Measurements from ENCODE around the gene ARFGAP3.

Gene ARFGAP3

DNA sequence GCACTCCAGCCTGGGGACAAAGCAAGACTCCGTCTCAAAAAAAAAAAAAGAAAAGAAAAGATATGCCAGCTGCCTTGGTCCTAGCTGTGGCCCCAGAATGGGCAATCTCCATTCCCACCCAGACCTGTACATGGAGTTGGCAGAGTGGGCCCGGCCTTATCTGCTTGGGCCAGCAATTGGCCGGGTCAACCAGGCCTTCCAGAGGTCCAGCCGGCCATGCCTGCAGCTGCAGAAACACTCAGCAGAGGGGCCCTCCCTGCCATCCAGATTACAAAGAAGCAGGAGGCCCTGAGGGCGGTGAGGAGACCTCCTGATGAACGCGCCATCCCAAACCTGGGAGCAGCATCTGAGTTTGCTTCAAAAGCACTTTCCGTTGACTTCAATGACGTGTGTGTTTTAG, 26.9 kb upstream of the ARFGAP3 start:
- DNase-seq (ENCODE audit: low read depth) = no peak

- DNase-seq (ENCODE audit: low read depth) = no peak
Measured at GRCh38 chr22:42883121-42883520, 26.0 kb upstream of the ARFGAP3 start.

GRCh38 chr22:42881982-42882656, 25.0 kb upstream of the ARFGAP3 start:
- no peak for DNase-seq (ENCODE audit: low read depth)

DNA sequence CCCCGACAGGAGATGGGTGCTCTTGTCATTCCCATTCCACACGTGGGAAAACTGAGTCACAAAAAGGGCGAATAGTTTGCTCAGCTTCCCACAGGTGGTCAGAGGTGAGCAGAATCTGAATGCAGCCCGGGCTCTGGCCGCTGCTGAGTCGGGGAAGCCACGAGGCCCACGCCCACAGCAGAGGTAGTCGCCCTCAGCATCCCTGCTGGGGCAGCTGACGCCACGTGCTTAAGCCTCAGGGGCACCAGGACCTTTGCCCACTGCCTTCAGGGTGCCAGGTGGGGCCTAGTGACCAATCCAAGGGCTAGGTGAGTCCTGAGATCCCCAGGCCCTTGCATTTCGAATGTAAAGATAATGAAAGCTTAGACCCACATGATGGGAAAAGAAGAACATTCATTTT, 24.2 kb upstream of the ARFGAP3 start:
- no peak for DNase-seq (ENCODE audit: low read depth)

DNA sequence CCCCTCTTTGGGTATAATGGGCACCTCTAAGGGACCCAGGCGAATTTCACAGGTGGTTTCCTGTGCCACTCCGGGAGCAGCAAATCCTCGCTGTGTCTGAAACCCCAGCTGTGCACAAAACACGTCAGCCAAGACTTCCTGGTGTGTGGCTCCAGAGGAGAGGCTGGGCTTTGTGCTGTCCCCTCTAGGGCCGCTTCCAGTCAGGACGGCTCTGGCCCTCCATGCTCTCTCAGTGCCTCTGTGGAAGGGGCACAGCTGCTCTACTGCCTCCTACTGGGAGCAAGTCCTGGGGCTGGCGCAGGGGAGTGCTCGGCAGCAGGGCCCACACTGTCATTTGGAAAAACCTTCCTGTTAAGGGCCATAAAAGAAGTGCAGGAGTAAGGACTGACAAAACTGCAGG, 23.7 kb upstream of the ARFGAP3 start:
- no peak for DNase-seq (ENCODE audit: low read depth)

GRCh38 chr22:42879371-42880021, 22.4 kb upstream of the ARFGAP3 start:
- DNase-seq (ENCODE audit: low read depth) = no peak

DNA sequence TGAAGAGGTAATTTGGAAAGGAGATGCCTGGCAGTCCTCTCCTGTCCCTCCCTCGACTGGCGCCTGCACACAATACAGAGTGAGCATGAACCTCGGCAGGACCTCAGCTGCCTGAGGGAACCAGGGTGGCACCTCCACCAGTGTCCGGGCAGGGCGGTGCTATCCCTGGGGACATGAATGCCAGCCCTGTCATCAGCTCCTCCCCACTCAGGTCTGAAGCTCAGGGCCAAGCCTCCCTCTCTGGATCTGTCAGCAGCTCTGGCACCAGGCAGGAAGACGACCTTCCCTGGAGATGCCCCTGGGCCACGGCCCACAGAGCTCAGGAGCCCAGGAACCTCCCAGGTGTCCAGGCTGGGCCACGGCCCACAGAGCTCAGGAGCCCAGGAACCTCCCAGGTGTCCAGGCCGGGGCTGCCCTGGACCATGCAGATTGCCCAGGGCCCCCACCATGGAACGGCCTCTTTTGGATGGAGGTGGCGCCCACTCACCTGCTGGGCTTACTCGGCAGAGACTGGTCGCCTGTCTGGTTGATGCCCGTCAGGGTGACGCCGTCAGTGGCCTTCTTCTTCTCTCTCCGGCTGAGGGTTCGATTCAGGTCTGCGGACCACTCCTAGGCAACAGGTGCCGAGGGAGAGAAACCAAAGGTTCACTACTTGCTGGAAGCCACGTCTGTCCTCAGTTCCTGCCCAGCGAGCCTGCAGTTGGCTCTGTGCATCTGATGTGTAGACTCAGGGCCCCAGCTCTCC, 21.7 kb upstream of the ARFGAP3 start:
- DNase-seq (ENCODE audit: low read depth) = no peak

DNA sequence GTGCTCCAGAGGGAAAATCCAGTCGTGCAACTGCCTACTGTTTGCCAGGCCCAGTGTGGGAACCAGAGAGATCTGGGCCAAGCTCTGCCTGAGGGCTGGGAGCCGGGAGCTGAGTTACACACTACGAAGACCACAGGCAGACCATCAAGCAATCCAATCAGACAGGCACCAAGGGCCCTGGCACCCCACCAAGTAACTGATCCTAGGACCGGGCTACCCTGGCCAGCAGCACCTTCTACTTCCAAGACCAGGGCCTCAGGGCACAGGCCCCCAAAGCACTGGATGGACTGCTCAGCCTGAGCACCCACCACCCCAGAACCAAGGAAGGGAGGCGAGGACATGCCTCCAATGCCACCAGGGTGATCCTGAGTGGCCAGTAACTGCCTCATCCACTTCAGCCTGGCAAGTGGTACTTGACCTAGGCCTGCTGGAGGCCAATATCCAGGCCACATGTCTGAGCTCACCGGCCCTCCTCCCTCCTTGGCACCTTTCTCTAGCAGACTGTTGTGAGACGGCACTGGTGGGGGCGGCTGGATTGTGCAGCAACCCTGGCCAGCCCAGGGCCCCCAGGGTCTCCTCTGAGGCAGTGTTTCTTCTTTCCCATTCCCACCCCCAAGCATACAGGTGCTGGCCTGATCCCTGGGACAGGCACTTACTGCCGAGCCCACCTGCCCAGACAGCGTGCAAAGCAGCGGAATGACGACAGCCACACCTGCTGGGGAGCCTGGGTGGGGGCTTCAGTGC, 20.7 kb upstream of the ARFGAP3 start:
- DNase-seq (ENCODE audit: low read depth) = no peak

GRCh38 chr22:42877158-42877557, 20.1 kb upstream of the ARFGAP3 start:
- no peak for DNase-seq (ENCODE audit: low read depth)

GRCh38 chr22:42876041-42876440, 19.0 kb upstream of the ARFGAP3 start:
- no peak for DNase-seq (ENCODE audit: low read depth)

- no peak for DNase-seq (ENCODE audit: low read depth)
Measured at GRCh38 chr22:42874010-42874409, 16.9 kb upstream of the ARFGAP3 start.

GRCh38 chr22:42873356-42873755, 16.3 kb upstream of the ARFGAP3 start:
- DNase-seq (ENCODE audit: low read depth) = no peak

DNA sequence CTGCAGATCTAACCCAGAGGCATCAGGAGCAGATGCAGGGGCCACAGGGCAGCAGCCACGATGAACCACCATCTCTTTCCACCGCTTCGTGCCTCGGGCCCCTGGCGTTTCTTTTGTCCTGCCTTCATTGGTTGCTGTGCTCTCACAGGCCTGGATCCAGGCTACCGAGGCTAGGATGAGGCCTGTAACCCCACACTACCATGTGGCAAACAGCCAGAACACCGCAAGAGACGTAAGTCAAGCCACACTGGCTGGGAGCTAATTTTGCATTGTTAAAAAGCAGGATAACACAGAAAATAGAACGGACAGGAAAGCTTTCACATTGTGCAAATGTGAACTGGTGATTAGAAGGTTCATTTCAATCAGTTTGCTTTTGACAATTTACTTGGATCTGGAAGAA, 15.7 kb upstream of the ARFGAP3 start:
- no peak for DNase-seq (ENCODE audit: low read depth)

DNA sequence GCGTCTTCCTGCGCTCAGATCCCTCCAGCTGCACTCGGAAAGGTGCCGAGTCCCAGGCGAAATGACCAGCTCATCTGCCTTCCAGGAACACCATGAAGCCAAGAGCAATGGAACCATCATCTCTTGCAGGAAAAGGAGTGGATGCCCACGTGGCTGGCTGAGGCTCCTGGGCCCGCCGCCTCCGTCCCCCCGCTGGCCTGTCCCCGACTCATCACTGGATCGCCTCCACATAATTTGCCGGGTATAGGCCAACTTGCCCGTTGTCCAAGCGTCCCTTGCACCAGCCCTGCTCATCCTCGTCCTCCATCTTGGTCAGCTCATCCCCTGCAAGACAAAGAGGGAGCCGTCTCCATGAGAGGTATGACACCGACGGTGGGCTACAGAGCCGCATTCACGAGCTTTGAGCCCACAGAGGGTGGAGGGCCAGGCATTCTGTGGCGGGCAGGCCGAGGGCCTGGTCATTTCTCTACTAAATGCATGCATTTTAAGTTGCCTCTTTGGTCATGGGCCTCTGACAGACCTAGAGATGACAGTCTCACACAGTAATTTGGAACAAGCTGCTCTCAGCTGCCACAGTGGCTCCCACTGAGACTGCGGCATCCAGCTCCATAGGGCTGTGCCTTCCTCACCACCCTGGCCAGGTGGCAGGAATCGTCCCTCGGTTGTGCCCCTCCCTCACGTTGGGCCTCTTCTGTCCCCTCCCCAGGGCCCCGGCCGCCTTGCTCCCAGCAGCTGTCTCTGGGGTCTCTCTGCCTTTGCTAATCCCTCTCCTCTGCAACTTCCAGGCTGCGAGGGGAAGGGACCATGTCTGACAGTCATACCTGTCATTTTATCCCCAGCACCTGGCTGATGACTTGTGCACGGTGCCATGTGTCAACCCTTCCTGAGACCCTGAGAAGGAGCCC, 14.3 kb upstream of the ARFGAP3 start:
- no peak for DNase-seq (ENCODE audit: low read depth)

DNA sequence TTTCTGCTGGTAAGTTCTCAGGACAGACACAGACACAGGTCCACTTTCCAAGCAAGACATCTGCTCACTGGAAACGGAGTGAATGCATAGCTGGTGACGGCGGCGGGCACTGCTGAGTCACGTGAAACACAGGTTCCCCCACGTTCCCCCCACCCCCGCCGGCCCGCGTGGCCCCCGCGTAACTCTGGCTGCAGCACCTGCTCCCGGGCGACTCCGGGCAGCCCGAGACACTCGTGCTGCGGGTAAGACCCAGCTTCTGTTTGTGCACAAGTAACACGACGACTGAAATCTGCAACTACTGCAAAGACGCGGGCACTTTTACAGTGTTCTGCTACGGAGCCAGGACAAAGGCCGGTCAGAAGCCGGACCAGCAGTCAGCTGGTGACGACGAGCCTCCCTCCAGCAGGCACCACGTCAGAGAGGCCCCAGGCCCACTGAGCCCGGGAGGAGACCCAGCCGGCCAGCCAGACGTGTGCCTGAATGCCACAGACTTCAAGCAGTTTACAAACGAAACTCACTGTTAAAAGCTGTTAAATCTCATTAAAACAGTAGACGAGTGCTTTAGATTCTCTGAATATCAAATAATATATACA, 12.9 kb upstream of the ARFGAP3 start:
- DNase-seq (ENCODE audit: low read depth) = no peak

- DNase-seq (ENCODE audit: low read depth) = no peak
Measured at GRCh38 chr22:42869463-42869862, 12.4 kb upstream of the ARFGAP3 start.

- DNase-seq (ENCODE audit: low read depth) = no peak
Measured at GRCh38 chr22:42868751-42869251, 11.7 kb upstream of the ARFGAP3 start.

DNA sequence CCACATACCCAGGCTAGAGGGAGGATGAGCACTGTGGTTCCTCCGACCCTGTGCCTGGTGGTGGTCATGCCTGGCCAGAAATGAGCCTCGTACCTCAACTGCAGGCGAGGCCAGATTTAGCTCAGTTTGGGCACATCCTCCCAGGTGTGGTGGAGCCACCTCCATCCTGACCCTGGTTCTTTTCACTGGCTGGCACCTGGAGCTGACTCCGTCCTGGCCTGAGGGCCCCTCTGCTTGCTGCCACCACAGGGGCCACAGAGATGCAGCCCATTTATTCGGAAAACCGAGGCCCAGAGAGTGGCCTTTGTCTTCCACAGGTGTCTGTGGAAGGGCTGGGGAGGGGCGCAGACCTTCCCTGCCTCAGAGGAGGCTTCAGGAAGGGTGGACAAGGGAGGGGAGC, 9.0 kb upstream of the ARFGAP3 start:
- no peak for DNase-seq (ENCODE audit: low read depth)

DNA sequence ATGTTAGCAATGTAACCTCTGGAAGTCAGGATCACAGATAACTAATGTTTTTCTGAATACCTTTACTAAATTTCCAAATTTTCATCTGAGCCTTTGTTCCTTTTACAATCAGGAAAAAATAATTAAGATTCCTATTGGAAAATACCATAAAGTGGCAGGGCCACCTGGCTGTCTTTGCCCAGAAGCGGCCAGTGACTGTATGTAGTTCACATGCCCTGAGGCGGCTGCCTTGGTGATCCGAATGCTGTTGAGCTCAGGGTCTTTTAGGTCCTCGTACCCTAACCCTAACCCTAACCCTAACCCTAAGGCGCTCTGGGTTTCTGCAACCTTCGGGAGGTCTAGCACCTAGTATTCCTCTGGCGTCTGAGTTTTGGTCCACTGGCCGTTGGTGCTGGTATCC, 8.5 kb upstream of the ARFGAP3 start:
- no peak for DNase-seq (ENCODE audit: low read depth)

GRCh38 chr22:42863349-42863961, 6.4 kb upstream of the ARFGAP3 start:
- DNase-seq (ENCODE audit: low read depth) = no peak
